HepG2 (cell line): Measurements from ENCODE around the gene FGF14. TPM values are rescaled to one million over a fixed set of nuclear protein-coding genes. Genes with fewer than 3 reads are reported as not detected.

ENCODE experiments used
- ATAC-seq: fragments of 200-7000 bp; cut with Tn5 transposase; 3 replicates; pipeline ENCODE4 v1.9.1; 2020; ENCODE audit warnings: mild to moderate bottlenecking, moderate library complexity
- BruUV-seq: library from RNA; stranded (reverse); fragments of 400-500 nt; replicated peaks from 2 replicates; lab custom pipeline; 2021; lab: Mats Ljungman, UMichigan
- CTCF ChIA-PET: fragments of 300-600 bp; formaldehyde crosslinking; extraction: SDS; loops from one replicate; lab custom pipeline; 2021; ENCODE audit warnings: low total read pairs, inconsistent platforms, low intra/inter-chr PET ratio; lab: Yijun Ruan, JAX
- POLR2A ChIA-PET: fragments of 350-600 bp; sonication (Branson Sonifier 250); formaldehyde crosslinking; loops from one replicate; lab custom pipeline; 2020; ENCODE audit warnings: antibody characterized with exemption, inconsistent platforms; lab: Yijun Ruan, JAX
- DNase-seq: peaks from one replicate; pipeline ENCODE4 v3.0.0-alpha.2; 2015; ENCODE audit warnings: low spot score
- FAIRE-seq: peaks from 3 replicates; lab custom pipeline; 2011; peaks lifted over from hg19 to GRCh38; lab: Jason Lieb, UNC
- H2AFZ ChIP-seq: one replicate; pipeline ENCODE4 v1.6.1; 2011; ENCODE audit warnings: low read length, inconsistent platforms
- H3K27ac ChIP-seq: fragments of 300-600 bp; 3 replicates; pipeline ENCODE4 v1.8.0; 2011; ENCODE audit warnings: mixed run types, mild to moderate bottlenecking, mixed read lengths, low read length, inconsistent platforms; ENCODE audit not compliant: insufficient read depth; ENCODE audit errors: extremely low read length
- H3K27me3 ChIP-seq, 2 experiments: fragments of 200-600 bp in 1 of 2; 2 replicates in 1 of 2; 3 replicates in 1 of 2; pipeline versions ENCODE4 v1.6.0 to v1.8.0; 2011; ENCODE audit warnings: low read length in 2 of 2, mild to moderate bottlenecking in 2 of 2, moderate library complexity in 2 of 2, inconsistent platforms in 1 of 2; ENCODE audit not compliant: insufficient read depth in 2 of 2, control insufficient read depth in 1 of 2
- H3K36me3 ChIP-seq, 2 experiments: fragments of 200-600 bp in 1 of 2; replicated peaks in 1 of 2; 2 replicates in 1 of 2; 3 replicates in 1 of 2; pipeline versions ENCODE4 v1.5.1 to v1.8.0; 2011; ENCODE audit warnings: low read length in 2 of 2, inconsistent platforms in 1 of 2; ENCODE audit not compliant: insufficient read depth in 2 of 2, control insufficient read depth in 1 of 2
- H3K4me1 ChIP-seq: 2 replicates; pipeline ENCODE4 v1.5.1; 2012; ENCODE audit warnings: low read length, inconsistent platforms; ENCODE audit not compliant: insufficient read depth
- H3K4me2 ChIP-seq: 2 replicates; pipeline ENCODE4 v1.6.0; 2011; ENCODE audit warnings: low read depth, low read length, inconsistent platforms
- H3K4me3 ChIP-seq, 3 experiments: fragments of 200-600 bp in 1 of 3; sonication (generic), shearing (Covaris generic) in 1 of 3; replicated peaks in 1 of 3; 2 replicates each; pipeline ENCODE4 v1.5.1; 2011 to 2016; ENCODE audit warnings: low read length in 3 of 3, inconsistent platforms in 2 of 3, low read depth in 2 of 3, mild to moderate bottlenecking in 2 of 3, control low read depth in 1 of 3, mixed read lengths in 1 of 3; ENCODE audit not compliant: insufficient read depth in 1 of 3
- H3K79me2 ChIP-seq: one replicate; pipeline ENCODE4 v1.6.1; 2011; ENCODE audit warnings: low read length, inconsistent platforms; ENCODE audit not compliant: insufficient read depth
- H3K9ac ChIP-seq: 2 replicates; pipeline ENCODE4 v1.6.0; 2011; ENCODE audit warnings: mild to moderate bottlenecking, low read depth, low read length, inconsistent platforms; ENCODE audit not compliant: insufficient read depth
- H3K9me3 ChIP-seq: 2 replicates; pipeline ENCODE4 v1.5.1; 2012; ENCODE audit warnings: mild to moderate bottlenecking, low read length
- H4K20me1 ChIP-seq: 2 replicates; pipeline ENCODE4 v1.6.0; 2011; ENCODE audit warnings: inconsistent platforms, mild to moderate bottlenecking, low read length, moderate library complexity; ENCODE audit not compliant: insufficient read depth
- CREB1 ChIP-seq, 2 experiments: fragments of 450-650 bp in 1 of 2; IDR thresholded peaks; 2 replicates each; pipeline ENCODE4 v1.6.1; 2016 to 2017; ENCODE audit warnings: control low read depth in 1 of 2, mild to moderate bottlenecking in 1 of 2, missing compliant biosample characterization in 1 of 2, missing genetic modification characterization in 1 of 2
- SMAD9 ChIP-seq: sonication (generic); formaldehyde crosslinking; IDR thresholded peaks from 2 replicates; pipeline ENCODE4 v1.5.1; 2020; ENCODE audit warnings: mild to moderate bottlenecking, missing genetic modification reagents
- SMARCE1 ChIP-seq: fragments of 450-650 bp; IDR thresholded peaks from 2 replicates; pipeline ENCODE4 v1.6.1; 2017; ENCODE audit warnings: borderline replicate concordance
- SRY ChIP-seq: sonication (generic); formaldehyde crosslinking; IDR thresholded peaks from 2 replicates; pipeline ENCODE4 v1.8.0; 2022; ENCODE audit warnings: mild to moderate bottlenecking, missing genetic modification reagents
- TGIF2 ChIP-seq: IDR thresholded peaks from 2 replicates; pipeline ENCODE4 v1.6.1; 2016; ENCODE audit warnings: control low read depth, missing compliant biosample characterization
- ZNF563 ChIP-seq: sonication (generic); formaldehyde crosslinking; IDR thresholded peaks from 2 replicates; pipeline ENCODE4 v1.8.0; 2022; ENCODE audit warnings: mild to moderate bottlenecking, moderate library complexity, missing genetic modification reagents
- ZSCAN12 ChIP-seq: sonication (generic); formaldehyde crosslinking; IDR thresholded peaks from 2 replicates; pipeline ENCODE4 v1.9.0; 2021; ENCODE audit warnings: mild to moderate bottlenecking, missing genetic modification reagents
- WGBS: methylation state at CpG from one replicate; pipeline ENCODE4 v1.1.6; 2017; ENCODE audit warnings: low lambda C conversion rate; 5-methylcytosine and 5-hydroxymethylcytosine counted together
- in situ Hi-C: cut with HindIII; loops from 2 replicates; pipeline ENCODE4 v1.10.0; 2017; ENCODE audit warnings: low pct_unique_long_range_greater_than_20kb; ENCODE audit not compliant: extremely low pct_ligation_motif_present
- intact Hi-C: fragments of 100-400 bp; cut with micrococcal nuclease; formaldehyde crosslinking; loops from one replicate; pipeline ENCODE4 v1.10.0; 2022; ENCODE audit not compliant: unreplicated experiment
- polyA plus RNA-seq, 8 experiments: library from polyadenylated mRNA; depleted of rRNA in 3 of 8; stranded (reverse) in 7 of 8; unstranded in 1 of 8; fragments of >200 nt; fragmentation: Illumina TruSeq in 4 of 8; extraction: Trizol in 4 of 8; gene quantifications; 2 replicates each; pipeline versions ENCODE4 v1.2.1 to v1.2.3, GENCODE V29; 2011 to 2016; ENCODE audit warnings: low read depth in 4 of 8, missing spikeins in 1 of 8, mixed read lengths in 1 of 8; ENCODE audit not compliant: insufficient read depth in 1 of 8
- total RNA-seq, 5 experiments: library from RNA; depleted of rRNA; stranded (reverse); fragments of >200 nt; fragmentation: Illumina TruSeq; extraction: Trizol; gene quantifications; 2 replicates each; pipeline ENCODE4 v1.2.3, GENCODE V29; 2016; ENCODE audit warnings: low read depth in 1 of 5
- TF ChIP-seq, protein P1 (sequence below): IDR thresholded peaks from 2 replicates; pipeline ENCODE4 v1.6.1; 2016; ENCODE audit warnings: low read depth, borderline replicate concordance
- TF ChIP-seq, protein P2 (sequence below): sonication (generic); formaldehyde crosslinking; IDR thresholded peaks from 2 replicates; pipeline ENCODE4 v1.8.1; 2023; ENCODE audit warnings: mild to moderate bottlenecking, missing genetic modification reagents
- TF ChIP-seq, protein P3 (sequence below): IDR thresholded peaks from 2 replicates; pipeline ENCODE4 v1.6.1; 2016

FGF14 gene
- total and polyA plus RNA-seq, 2 of the 13 experiments (the other 11 are each of a cell fraction or from before 2014, with no cell fraction given), result not detected

DNA sequence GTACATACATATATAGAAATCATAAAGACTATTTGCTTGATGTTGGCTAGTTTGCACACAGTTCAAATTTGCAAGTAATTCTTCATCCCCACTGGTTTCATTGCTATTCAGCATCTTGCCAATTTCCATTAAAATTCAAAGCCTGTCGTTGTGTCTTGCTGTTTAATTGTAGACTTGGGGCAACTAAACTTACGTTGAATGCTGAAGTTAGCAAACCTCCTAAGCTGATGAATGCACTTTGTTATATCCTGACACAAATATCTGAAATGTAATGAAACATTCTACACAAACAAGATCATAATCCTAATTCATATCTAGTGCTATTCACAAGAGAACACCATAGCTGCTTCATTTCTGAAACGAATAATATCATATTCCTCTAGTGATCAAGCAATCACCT is 568.2 kb downstream of the FGF14 start (continued):
- no peak for TF ChIP-seq SMAD9 (CRISPR knock-in tag)
- TF ChIP-seq ZNF563 (CRISPR knock-in tag), result no peak
- no peak for TF ChIP-seq ZSCAN12 (CRISPR knock-in tag)
- TF ChIP-seq, protein P1, sequence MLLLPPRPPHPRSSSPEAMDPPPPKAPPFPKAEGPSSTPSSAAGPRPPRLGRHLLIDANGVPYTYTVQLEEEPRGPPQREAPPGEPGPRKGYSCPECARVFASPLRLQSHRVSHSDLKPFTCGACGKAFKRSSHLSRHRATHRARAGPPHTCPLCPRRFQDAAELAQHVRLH (CRISPR knock-in tag), result no peak
- no peak for TF ChIP-seq SRY (CRISPR knock-in tag)
- TF ChIP-seq, protein P2, sequence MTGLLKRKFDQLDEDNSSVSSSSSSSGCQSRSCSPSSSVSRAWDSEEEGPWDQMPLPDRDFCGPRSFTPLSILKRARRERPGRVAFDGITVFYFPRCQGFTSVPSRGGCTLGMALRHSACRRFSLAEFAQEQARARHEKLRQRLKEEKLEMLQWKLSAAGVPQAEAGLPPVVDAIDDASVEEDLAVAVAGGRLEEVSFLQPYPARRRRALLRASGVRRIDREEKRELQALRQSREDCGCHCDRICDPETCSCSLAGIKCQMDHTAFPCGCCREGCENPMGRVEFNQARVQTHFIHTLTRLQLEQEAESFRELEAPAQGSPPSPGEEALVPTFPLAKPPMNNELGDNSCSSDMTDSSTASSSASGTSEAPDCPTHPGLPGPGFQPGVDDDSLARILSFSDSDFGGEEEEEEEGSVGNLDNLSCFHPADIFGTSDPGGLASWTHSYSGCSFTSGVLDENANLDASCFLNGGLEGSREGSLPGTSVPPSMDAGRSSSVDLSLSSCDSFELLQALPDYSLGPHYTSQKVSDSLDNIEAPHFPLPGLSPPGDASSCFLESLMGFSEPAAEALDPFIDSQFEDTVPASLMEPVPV (CRISPR knock-in tag), result no peak
- TF ChIP-seq TGIF2 (CRISPR knock-in tag), result no peak
- TF ChIP-seq, protein P3, sequence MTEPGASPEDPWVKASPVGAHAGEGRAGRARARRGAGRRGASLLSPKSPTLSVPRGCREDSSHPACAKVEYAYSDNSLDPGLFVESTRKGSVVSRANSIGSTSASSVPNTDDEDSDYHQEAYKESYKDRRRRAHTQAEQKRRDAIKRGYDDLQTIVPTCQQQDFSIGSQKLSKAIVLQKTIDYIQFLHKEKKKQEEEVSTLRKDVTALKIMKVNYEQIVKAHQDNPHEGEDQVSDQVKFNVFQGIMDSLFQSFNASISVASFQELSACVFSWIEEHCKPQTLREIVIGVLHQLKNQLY (CRISPR knock-in tag), result no peak

DNA sequence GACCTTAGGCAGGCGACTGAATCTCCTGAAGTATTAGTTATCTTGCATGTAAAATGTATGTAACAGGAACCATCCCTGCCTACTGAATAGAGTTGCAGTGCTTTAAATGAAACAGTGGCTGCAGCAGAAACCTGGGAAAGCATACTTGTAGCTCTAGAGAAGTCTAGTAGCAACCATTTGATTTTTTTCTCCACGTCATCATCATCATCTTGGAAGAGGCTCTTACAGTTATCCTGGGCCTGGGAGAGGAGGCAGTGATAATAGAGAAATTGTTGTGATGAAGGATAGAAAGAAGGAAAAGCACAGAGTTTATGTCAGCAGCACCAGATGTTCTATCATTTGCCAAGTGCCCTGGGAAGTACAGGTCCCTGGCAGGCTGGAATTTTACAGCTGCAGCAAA is 571.8 kb downstream of the FGF14 start:
- 0 out of 2 replicates have a peak, but pooled peaks have one; percentile 56 for TF ChIP-seq CREB1 (IDR thresholded peaks at IDR 0.05)
- TF ChIP-seq CREB1 (CRISPR knock-in tag; IDR thresholded peaks at IDR 0.05), result no peak
- TF ChIP-seq SMARCE1, result no peak
- H4K20me1 ChIP-seq, result no peaks in the 10 kb centered on the region
- no TSS peak for BruUV-seq
- DNase-seq, result no peak
- no peaks in the 10 kb centered on the region for H3K36me3 ChIP-seq
- no peak overlapping the region for H3K27ac ChIP-seq
- no peak overlapping the region for H3K4me3 ChIP-seq
- H3K9me3 ChIP-seq, result no peaks in the 10 kb centered on the region
- intact Hi-C loops (no loop called here), in situ Hi-C loops (no loop called here)
- H3K79me2 ChIP-seq, result no peaks in the 10 kb centered on the region
- no peak for FAIRE-seq
- no peaks in the 10 kb centered on the region for H3K27me3 ChIP-seq
- no peak overlapping the region for H3K4me2 ChIP-seq
- WGBS, result 0% methylated on average over 2 of the region's 2 CpGs
- ChIA-PET CTCF (no interaction called here), POLR2A (no interaction called here)
- ATAC-seq, result no peak
- H3K9ac ChIP-seq, result no peak overlapping the region
- no peaks in the 10 kb centered on the region for H3K4me1 ChIP-seq
- H2AFZ ChIP-seq, result no peak overlapping the region
